GM23248 (cell line): ENCODE measurements around the gene VWA5B2. TPM values are rescaled to one million over a fixed set of nuclear protein-coding genes. Genes with fewer than 3 reads are reported as not detected.
A peak's percentile ranks its signal among the peaks of the same experiment; 100 is the strongest.

Source experiments
- DNase-seq: peaks from one replicate; pipeline ENCODE4 v3.0.0-alpha.2; 2015
- H2AFZ ChIP-seq: fragments of 200-600 bp; sonication (generic); 2 replicates; pipeline ENCODE4 v1.6.1; 2016; ENCODE audit warnings: antibody characterized with exemption
- H3F3A ChIP-seq: fragments of 200-600 bp; sonication (generic); 2 replicates; pipeline ENCODE4 v1.6.1; 2016; ENCODE audit warnings: mild to moderate bottlenecking, antibody characterized with exemption, mixed run types; ENCODE audit not compliant: insufficient read depth
- H3K27ac ChIP-seq: fragments of 200-600 bp; sonication (generic); 2 replicates; pipeline ENCODE4 v1.5.1; 2016; ENCODE audit warnings: mild to moderate bottlenecking
- H3K27me3 ChIP-seq: fragments of 200-600 bp; sonication (generic); replicated peaks from 2 replicates; pipeline ENCODE4 v1.6.1; 2016; ENCODE audit warnings: mild to moderate bottlenecking; ENCODE audit not compliant: insufficient read depth
- H3K36me3 ChIP-seq: fragments of 200-600 bp; sonication (generic); 2 replicates; pipeline ENCODE4 v1.6.1; 2016; ENCODE audit warnings: low read depth, mild to moderate bottlenecking
- H3K4me1 ChIP-seq: fragments of 200-600 bp; sonication (generic); 2 replicates; pipeline ENCODE4 v1.6.1; 2016; ENCODE audit warnings: mild to moderate bottlenecking; ENCODE audit not compliant: insufficient read depth
- H3K4me2 ChIP-seq: fragments of 200-600 bp; sonication (generic); one replicate; pipeline ENCODE4 v1.6.1; 2016; ENCODE audit warnings: mild to moderate bottlenecking; ENCODE audit not compliant: unreplicated experiment
- H3K4me3 ChIP-seq: fragments of 200-600 bp; sonication (generic); 2 replicates; pipeline ENCODE4 v1.5.1; 2016; ENCODE audit warnings: mild to moderate bottlenecking
- H3K79me2 ChIP-seq: fragments of 200-600 bp; sonication (generic); 2 replicates; pipeline ENCODE4 v1.6.1; 2016; ENCODE audit warnings: mild to moderate bottlenecking; ENCODE audit not compliant: insufficient read depth
- H3K9ac ChIP-seq: fragments of 200-600 bp; sonication (generic); 2 replicates; pipeline ENCODE4 v1.6.1; 2016; ENCODE audit warnings: mild to moderate bottlenecking
- H3K9me2 ChIP-seq: fragments of 200-600 bp; sonication (generic); 2 replicates; pipeline ENCODE4 v1.6.1; 2016; ENCODE audit warnings: mixed run types, mild to moderate bottlenecking, moderate library complexity; ENCODE audit not compliant: insufficient read depth
- H3K9me3 ChIP-seq: fragments of 200-600 bp; sonication (generic); one replicate; pipeline ENCODE4 v1.6.1; 2017; ENCODE audit warnings: low read depth
- H4K20me1 ChIP-seq: fragments of 200-600 bp; sonication (generic); 2 replicates; pipeline ENCODE4 v1.6.0; 2016; ENCODE audit not compliant: insufficient read depth
- EZH2 ChIP-seq: fragments of 200-600 bp; sonication (generic); IDR thresholded peaks from 2 replicates; pipeline ENCODE4 v1.6.1; 2018; ENCODE audit warnings: antibody characterized with exemption, mild to moderate bottlenecking; ENCODE audit not compliant: insufficient read depth, poor library complexity, severe bottlenecking
- EZH2phosphoT487 ChIP-seq: fragments of 200-600 bp; sonication (generic); IDR thresholded peaks from 2 replicates; pipeline ENCODE4 v1.6.1; 2018; ENCODE audit warnings: antibody characterized with exemption, moderate library complexity, mild to moderate bottlenecking, low read depth; ENCODE audit not compliant: insufficient read depth
- WGBS, 2 experiments: methylation state at CpG; one replicate each; pipeline ENCODE4 v1.1.6; 2015 to 2017; ENCODE audit warnings: low lambda C conversion rate in 2 of 2, low coverage in 1 of 2; ENCODE audit errors: missing lambda C conversion rate in 2 of 2; 5-methylcytosine and 5-hydroxymethylcytosine counted together
- in situ Hi-C: fragments of 300-500 bp; cut with MboI; formaldehyde crosslinking; loops from 2 replicates; pipeline ENCODE4 v1.15.0; 2020
- polyA plus RNA-seq: library from polyadenylated mRNA; unstranded; fragments of >200 nt; fragmentation: Nextera tagmentation; extraction: Ambion mirVana; gene quantifications from 2 replicates; pipeline ENCODE4 v1.2.1, GENCODE V29; 2016
- total RNA-seq: library from RNA; depleted of rRNA; stranded (reverse); fragments of >200 nt; shearing (Covaris generic); gene quantifications from 2 replicates; pipeline ENCODE4 v1.2.3, GENCODE V29; 2014

The VWA5B2 gene
- total and polyA plus RNA-seq, 2 experiments from 2014 or later: not detected

GRCh38 chr3:184233127-184233843, 3.9 kb downstream of the VWA5B2 start:
- H3K9me2 ChIP-seq: no peaks in the 10 kb centered on the region
- no peak overlapping the region for H3K4me3 ChIP-seq
- no peaks in the 10 kb centered on the region for H3K79me2 ChIP-seq
- H3K36me3 ChIP-seq: no peaks in the 10 kb centered on the region
- in situ Hi-C loops: no loop called here
- no peak overlapping the region for H3K4me2 ChIP-seq
- WGBS, 2 experiments: 82 to 83% methylated on average over 22 of the region's 23 CpGs
- no peaks in the 10 kb centered on the region for H3K4me1 ChIP-seq
- H3K27ac ChIP-seq: no peak overlapping the region
- H4K20me1 ChIP-seq: no peaks in the 10 kb centered on the region
- no peak overlapping the region for H2AFZ ChIP-seq
- peaks cover 33% of the 10 kb centered on the region for H3K27me3 ChIP-seq
- DNase-seq: no peak
- H3F3A ChIP-seq: no peaks in the 10 kb centered on the region
- TF ChIP-seq EZH2 (no peak), EZH2phosphoT487 (no peak)
- H3K9me3 ChIP-seq: no peaks in the 10 kb centered on the region
- H3K9ac ChIP-seq: no peak overlapping the region

DNA sequence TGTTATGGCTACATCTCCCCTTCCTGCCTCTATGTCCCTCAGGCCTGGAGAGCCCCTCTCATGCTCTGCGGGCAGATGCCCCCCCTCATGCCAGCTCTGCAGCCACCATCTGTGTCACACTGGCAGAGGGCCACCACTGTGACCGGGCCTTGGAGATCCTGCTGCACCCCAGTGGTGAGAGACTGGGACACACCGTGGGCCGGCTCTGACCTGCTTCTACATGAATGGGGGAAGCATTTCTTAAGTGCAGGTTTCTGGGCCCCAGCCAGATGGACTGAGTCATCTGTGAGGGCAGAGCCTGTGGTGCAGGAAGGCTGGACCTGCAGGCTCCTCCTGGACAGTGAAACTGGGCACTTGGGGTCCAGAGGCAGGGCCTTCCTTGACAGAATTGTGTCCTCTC, 4.8 kb downstream of the VWA5B2 start:
- H3K4me2 ChIP-seq: no peak overlapping the region
- in situ Hi-C loops: no loop called here
- no peaks in the 10 kb centered on the region for H3K36me3 ChIP-seq
- no peak overlapping the region for H2AFZ ChIP-seq
- H3K4me3 ChIP-seq: no peak overlapping the region
- no peak overlapping the region for H3K9ac ChIP-seq
- peak; percentile 88 for DNase-seq
- H3K27ac ChIP-seq: no peak overlapping the region
- H3K27me3 ChIP-seq: peaks cover 24% of the 10 kb centered on the region
- H3K4me1 ChIP-seq: no peaks in the 10 kb centered on the region
- H4K20me1 ChIP-seq: no peaks in the 10 kb centered on the region
- no peaks in the 10 kb centered on the region for H3K79me2 ChIP-seq
- no peak for TF ChIP-seq EZH2
- TF ChIP-seq EZH2phosphoT487: no peak
- H3F3A ChIP-seq: no peaks in the 10 kb centered on the region
- 6 to 11% methylated on average over 4 of the region's 4 CpGs for WGBS, 2 experiments
- no peaks in the 10 kb centered on the region for H3K9me2 ChIP-seq
- H3K9me3 ChIP-seq: no peaks in the 10 kb centered on the region

DNA sequence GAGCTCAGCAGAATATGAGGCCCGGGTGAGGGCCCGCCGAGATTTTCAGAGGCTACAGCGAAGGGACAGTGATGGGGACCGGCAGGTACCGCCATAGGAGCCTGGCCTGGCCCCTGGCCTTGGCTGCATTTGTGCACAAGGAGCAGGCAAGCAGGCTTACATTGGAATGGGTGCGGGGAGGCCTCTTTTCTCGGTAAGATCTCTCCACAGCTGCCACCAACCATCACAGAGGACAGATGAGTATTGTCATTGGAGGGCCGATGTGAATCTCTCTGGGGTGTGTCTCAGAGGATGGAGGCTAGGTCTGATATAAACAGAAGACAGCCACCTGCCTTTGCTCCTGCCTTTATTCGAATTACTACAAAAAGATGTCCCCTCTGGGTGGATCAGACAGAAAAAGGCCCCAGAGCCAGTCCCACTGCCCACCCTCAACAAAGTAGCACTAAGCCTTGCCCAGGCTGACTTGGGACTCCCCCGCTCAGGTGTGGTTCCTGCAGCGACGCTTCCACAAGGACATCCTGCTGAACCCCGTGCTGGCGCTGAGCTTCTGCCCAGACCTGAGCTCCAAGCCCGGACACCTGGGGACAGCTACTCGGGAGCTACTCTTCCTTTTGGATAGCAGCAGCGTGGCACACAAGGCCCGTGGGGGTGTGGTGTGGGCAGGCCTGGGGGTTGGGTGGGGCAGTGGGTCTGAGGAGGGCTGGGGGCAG, 5.4 kb downstream of the VWA5B2 start:
- no peak for DNase-seq
- H3K27ac ChIP-seq: no peak overlapping the region
- WGBS, 2 experiments: 78 to 80% methylated on average over 18 to 19 of the region's 19 CpGs
- H3K4me3 ChIP-seq: no peak overlapping the region
- no peaks in the 10 kb centered on the region for H3K4me1 ChIP-seq
- in situ Hi-C loops: no loop called here
- H3K9me2 ChIP-seq: no peaks in the 10 kb centered on the region
- no peak overlapping the region for H2AFZ ChIP-seq
- no peak overlapping the region for H3K4me2 ChIP-seq
- H3K36me3 ChIP-seq: no peaks in the 10 kb centered on the region
- H3K79me2 ChIP-seq: no peaks in the 10 kb centered on the region
- H3K27me3 ChIP-seq: peaks cover 20% of the 10 kb centered on the region
- H4K20me1 ChIP-seq: no peaks in the 10 kb centered on the region
- TF ChIP-seq EZH2phosphoT487: no peak
- H3K9ac ChIP-seq: no peak overlapping the region
- H3F3A ChIP-seq: no peaks in the 10 kb centered on the region
- H3K9me3 ChIP-seq: no peaks in the 10 kb centered on the region

DNA sequence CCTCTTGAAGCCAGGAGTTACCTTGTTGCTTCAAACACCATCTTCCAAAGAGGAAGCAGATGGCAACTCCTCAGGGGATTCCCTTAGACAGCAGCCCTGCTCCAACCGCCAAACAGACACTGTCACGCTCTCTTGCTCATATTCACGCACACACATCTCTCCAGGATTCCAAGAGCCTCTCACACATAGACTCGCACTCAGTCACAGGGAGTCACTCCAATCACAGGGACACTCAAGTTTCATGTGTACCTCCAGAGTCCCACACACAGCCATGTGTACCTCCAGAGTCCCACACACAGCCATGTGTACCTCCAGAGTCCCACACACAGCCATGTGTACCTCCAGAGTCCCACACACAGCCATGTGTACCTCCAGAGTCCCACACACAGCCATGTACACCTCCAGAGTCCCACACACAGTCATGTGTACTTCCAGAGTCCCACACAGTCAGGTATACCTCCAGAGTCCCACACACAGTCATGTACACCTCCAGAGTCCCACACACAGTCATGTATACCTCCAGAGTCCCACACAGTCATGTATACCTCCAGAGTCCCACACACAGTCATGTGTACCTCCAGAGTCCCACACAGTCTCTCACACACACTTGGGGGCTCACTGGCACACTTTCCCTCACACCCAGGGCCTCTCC, 6.1 kb downstream of the VWA5B2 start:
- H3K27me3 ChIP-seq: peaks cover 13% of the 10 kb centered on the region
- no peaks in the 10 kb centered on the region for H3K9me2 ChIP-seq
- no peaks in the 10 kb centered on the region for H4K20me1 ChIP-seq
- H3K9ac ChIP-seq: no peak overlapping the region
- WGBS, 2 experiments: 51% methylated on average over 4 of the region's 4 CpGs
- no peaks in the 10 kb centered on the region for H3F3A ChIP-seq
- H3K27ac ChIP-seq: no peak overlapping the region
- no peak overlapping the region for H3K4me3 ChIP-seq
- in situ Hi-C loops: no loop called here
- H3K4me1 ChIP-seq: no peaks in the 10 kb centered on the region
- DNase-seq: peak; percentile 12
- no peaks in the 10 kb centered on the region for H3K36me3 ChIP-seq
- no peaks in the 10 kb centered on the region for H3K9me3 ChIP-seq
- TF ChIP-seq EZH2: no peak
- no peak for TF ChIP-seq EZH2phosphoT487
- H3K79me2 ChIP-seq: no peaks in the 10 kb centered on the region
- no peak overlapping the region for H2AFZ ChIP-seq
- no peak overlapping the region for H3K4me2 ChIP-seq
